Gastrocnemius medialis (tissue), 4 donors: ENCODE data around the gene STKLD1.

Experiments used
- POLR2A ChIP-seq, 2 donors: fragments of 450-650 bp; IDR thresholded peaks; one replicate each; pipeline ENCODE4 v1.6.1; 2017; ENCODE audit warnings: antibody characterized with exemption in 2 of 2, mild to moderate bottlenecking in 2 of 2, moderate library complexity in 2 of 2
- TF ChIP-seq, protein P1 (sequence below), 5 experiments: fragments of 450-650 bp in 3 of 5; fragments of 200-600 bp in 2 of 5; sonication (generic) in 2 of 5; IDR thresholded peaks in 4 of 5; conservative IDR thresholded peaks in 1 of 5; 1 replicate in 4 of 5; 2 replicates in 1 of 5; pipeline ENCODE4 v1.5.1; 2016 to 2019; ENCODE audit warnings: antibody characterized with exemption in 5 of 5, mild to moderate bottlenecking in 3 of 5, moderate library complexity in 3 of 5

DNA sequence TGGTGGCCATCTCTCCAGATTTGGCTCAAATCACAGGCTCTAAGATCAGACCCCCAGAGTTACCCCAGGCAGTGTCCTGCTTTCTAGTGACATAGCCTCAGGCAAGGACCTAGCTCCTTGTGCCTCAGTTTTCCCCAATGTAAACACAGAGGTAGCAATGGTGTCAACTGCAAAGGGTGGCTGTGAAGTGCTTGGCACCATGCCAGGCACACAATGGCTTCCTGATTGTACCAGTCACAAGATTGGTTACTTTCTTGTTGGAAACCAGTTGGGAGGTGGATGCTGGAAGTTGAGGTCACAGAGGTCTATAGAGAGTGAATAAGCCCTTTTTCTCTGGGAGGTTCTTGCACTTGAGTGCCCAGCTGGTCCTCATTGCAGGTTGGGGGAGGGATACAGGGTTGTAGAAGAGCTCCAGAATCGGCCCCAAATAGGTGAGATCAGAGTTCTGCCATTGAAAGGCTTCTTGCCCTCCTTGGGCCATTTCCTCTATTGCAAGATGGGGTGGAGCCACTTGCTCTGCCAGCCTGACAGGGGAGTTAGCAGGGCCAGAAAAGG is 2.3 kb downstream of the STKLD1 start:
- TF ChIP-seq, protein P1, sequence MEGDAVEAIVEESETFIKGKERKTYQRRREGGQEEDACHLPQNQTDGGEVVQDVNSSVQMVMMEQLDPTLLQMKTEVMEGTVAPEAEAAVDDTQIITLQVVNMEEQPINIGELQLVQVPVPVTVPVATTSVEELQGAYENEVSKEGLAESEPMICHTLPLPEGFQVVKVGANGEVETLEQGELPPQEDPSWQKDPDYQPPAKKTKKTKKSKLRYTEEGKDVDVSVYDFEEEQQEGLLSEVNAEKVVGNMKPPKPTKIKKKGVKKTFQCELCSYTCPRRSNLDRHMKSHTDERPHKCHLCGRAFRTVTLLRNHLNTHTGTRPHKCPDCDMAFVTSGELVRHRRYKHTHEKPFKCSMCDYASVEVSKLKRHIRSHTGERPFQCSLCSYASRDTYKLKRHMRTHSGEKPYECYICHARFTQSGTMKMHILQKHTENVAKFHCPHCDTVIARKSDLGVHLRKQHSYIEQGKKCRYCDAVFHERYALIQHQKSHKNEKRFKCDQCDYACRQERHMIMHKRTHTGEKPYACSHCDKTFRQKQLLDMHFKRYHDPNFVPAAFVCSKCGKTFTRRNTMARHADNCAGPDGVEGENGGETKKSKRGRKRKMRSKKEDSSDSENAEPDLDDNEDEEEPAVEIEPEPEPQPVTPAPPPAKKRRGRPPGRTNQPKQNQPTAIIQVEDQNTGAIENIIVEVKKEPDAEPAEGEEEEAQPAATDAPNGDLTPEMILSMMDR (IDR thresholded peaks at IDR 0.05 in 4 of 5, conservative IDR thresholded peaks at IDR 0.05 in 1 of 5): no peak
- TF ChIP-seq POLR2A (IDR thresholded peaks at IDR 0.05): no peak
